ENCODE measurements around the gene DAB1. TPM values are rescaled to one million over a fixed set of nuclear protein-coding genes. Genes with fewer than 3 reads are reported as not detected.
A peak's percentile ranks its signal among the peaks of the same experiment; 100 is the strongest.

DAB1 gene
- total RNA-seq, 1 experiment from 2014 or later = not detected

- no peak for DNase-seq (ENCODE audit: low read depth)
These were observed 4.9 kb downstream of the DAB1 start for GRCh38 chr1:57418971-57419370.

GRCh38 chr1:57411262-57411661 lies 12.6 kb downstream of the DAB1 start:
- peak; percentile 64 for DNase-seq (ENCODE audit: low read depth)

DNA sequence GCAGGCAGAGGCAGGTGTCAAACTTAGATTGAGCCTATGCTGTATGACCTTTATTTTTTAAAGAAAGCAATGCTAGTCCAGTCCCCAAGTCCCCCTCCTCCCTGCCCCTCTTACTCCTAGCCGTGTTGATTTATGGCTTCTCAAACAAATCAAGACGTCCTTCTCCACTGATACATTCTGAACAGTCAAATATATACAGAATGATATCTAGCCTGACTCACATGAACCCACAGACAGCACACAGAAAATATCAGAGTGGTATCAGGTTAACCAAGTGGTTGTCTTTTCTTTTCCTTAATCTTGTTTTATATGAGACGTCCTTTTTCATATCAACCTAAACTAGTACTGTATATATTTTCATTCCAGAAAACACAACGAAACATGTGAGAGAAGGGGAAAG lies 13.4 kb downstream of the DAB1 start:
- DNase-seq (ENCODE audit: low read depth) = no peak

DNA sequence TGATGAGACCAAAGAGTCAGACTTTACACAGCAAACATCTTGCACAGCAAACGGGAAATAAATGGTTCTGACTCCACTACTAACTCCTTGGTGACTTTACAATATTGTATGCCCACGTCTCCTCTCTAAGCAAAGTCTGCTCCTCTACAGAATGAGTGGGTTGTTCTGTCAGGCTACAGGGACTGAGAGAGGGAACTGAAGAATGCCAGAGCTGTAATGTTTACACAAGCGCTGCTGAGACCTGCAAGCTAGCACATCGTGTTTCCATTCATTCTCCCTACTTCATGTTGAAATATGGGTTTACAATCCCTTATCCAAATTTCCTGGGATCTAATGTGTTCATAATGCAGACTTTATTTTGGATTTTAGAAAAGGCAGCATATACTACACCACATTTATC lies 15.9 kb downstream of the DAB1 start:
- DNase-seq (ENCODE audit: low read depth) = no peak

DNA sequence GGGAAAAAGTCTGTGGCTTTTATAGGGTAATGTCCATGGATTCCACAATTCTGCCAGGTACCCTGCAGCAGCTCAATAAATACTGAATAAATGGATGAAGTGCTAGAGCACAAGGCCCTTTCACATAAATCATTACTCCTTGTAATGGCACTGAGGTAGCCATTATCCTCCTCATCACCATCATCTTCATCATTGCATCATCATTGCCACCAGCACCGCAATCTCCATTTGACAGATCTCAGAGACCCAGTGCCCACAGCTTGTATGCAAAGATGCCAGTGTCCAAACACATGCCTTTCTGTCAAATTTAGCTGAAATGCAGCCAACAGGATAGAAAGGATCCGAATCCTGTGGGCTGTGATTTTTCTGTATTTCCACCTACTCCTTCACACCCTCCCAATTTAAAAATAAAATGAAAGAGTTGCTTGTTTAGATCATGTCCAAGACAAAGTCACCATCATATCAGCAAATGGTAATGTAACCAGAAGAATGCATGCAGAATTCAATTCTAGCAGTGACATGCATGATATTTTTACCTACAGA lies 17.4 kb downstream of the DAB1 start:
- DNase-seq (ENCODE audit: low read depth) = no peak

DNA sequence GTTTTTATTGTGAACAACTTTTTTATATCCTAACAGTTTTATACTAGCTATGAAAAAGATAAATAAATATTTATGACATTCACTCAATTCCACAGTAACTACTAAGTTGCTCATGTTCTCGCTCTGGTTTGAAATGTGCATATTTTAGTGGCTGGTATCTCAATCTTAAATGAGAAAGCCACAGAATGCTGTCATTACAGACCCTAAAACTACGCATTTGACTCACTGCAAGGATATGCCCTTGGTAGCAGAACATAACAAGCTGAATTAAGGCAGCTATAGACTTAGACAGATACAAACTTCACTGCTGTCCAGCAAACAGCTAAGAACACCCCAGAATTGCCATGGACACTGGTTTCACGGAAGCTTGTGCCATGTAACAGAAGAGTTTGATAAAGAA lies 19.0 kb downstream of the DAB1 start:
- no peak for DNase-seq (ENCODE audit: low read depth)

DNA sequence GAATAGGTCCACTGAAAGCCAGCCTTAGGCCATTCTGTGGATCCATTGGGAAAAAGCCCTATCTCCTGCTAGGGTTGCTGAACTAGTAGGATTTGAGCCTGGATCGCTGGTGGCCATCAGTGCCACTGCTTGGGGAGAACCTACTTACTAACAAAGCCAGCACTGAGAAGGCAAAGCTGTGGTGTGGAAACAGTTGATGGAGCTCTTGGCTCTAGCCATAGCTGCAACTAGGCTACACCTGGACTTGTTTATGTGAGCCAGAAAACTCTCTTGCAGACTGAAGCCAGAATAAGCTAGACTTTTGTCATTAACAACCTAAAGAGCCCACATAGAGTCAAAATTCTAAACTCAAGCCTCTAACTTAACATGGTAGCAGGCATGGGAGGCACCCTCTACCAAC lies 20.7 kb downstream of the DAB1 start:
- DNase-seq (ENCODE audit: low read depth) = no peak

DNA sequence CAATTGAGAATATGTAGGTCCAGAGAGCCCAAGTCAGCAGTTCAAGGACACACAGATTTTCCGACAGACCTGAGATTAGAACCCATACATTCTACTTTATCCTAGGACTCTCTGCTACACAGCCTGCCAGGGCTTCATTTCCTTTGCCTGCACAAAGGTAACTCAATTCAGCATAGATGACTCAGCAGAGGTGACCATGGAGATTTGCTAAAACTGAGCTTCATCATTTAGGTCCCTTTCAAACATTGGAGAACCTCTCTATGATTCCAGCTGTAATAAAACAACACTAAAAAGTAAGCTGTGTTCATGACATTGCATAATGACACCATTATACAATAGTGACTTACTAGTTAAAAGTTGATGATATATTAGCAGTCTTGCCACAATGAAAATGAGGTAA lies 22.2 kb downstream of the DAB1 start:
- no peak for DNase-seq (ENCODE audit: low read depth)

DNA sequence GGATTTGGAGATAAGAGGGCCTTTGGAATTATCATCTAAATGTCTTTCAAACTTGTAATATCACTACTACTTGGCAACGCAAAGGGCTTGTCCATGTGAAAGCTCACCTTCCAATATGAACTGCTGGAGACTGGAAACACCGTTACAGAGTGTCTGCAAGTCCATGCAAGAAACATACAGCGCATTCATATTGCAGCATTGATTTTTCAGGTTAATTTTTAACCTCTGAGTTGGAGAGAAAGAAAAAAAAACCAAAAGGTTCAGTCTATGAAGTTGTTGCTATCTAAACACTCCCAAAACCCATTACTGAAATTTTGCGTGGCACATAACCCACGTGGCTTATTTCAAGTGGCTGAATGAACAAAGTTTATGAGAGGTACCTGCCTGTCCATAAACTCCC lies 23.8 kb downstream of the DAB1 start:
- DNase-seq (ENCODE audit: low read depth) = no peak

DNA sequence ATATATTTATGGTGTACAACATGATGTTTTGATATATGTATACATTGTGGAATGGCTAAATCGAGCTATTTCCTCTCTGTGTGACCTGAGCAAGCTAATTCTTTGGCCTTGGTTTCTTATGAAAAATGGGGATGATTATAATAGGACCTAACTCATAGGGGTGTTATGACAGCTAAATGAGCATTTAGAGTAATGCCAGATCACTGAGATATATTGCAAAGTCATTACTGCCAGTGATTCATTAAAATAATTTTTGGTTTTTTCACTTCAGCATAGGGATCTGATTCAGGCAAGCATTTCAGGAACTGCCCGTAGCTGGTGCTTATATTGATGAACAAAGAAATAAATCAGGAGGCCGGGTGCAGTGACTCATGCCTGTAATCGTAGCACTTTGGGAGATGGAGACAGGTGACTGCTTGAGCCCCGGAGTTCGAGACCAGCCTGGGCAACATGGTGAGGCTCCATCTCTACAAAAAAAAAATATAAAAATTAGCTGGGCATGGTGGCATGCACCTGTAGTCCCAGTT lies 30.7 kb downstream of the DAB1 start:
- DNase-seq (ENCODE audit: low read depth) = no peak

GRCh38 chr1:57385336-57385735 lies 38.5 kb downstream of the DAB1 start:
- DNase-seq (ENCODE audit: low read depth) = no peak

- no peak for DNase-seq (ENCODE audit: low read depth)
These were observed 39.0 kb downstream of the DAB1 start for GRCh38 chr1:57384901-57385300.

GRCh38 chr1:57384284-57384683 lies 39.6 kb downstream of the DAB1 start:
- no peak for DNase-seq (ENCODE audit: low read depth)

GRCh38 chr1:57381871-57382270 lies 42.0 kb downstream of the DAB1 start:
- no peak for DNase-seq (ENCODE audit: low read depth)

GRCh38 chr1:57381426-57381825 lies 42.4 kb downstream of the DAB1 start:
- no peak for DNase-seq (ENCODE audit: low read depth)

DNA sequence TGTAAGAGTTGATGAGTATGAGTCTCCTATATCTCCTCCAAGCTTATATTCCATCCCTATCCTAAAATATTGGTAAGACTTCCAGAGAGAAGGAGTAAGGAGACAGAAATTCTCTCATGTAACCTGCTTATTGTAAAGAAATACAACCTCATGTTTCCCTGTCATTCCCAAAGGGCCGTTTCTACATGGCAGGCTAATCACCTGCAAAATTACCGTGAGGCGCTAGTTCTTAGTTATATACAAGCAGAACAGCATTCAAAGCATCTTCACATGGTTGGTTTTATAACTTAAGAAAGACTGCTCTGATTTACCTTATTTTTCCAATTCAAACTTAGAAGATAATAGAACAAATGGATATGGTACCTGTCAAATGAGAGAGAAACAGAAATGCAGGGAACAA lies 42.9 kb downstream of the DAB1 start:
- no peak for DNase-seq (ENCODE audit: low read depth)

- DNase-seq (ENCODE audit: low read depth) = no peak
These were observed 45.3 kb downstream of the DAB1 start for GRCh38 chr1:57378534-57378933.

GRCh38 chr1:57377339-57378139 lies 46.3 kb downstream of the DAB1 start:
- DNase-seq (ENCODE audit: low read depth) = no peak

DNA sequence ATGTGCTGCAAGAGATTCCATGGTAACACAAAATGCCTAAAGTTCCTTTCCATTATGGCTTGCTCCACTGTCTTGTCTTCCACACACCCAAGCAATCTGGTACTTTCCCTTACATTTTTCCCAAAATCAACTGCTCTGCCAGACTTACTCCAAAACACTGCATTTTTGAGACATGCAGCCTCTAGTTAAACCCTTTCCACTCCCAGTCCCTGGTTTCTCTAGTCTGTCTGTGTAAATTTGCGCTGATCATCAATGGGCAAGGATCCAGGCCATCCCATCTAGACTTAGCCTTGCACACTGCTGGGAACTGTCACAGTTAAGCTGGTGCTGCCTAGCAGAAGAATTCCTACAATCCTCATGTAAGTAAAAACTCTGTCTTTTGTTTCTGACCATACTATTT lies 47.8 kb downstream of the DAB1 start:
- DNase-seq (ENCODE audit: low read depth) = no peak

GRCh38 chr1:57369889-57370288 lies 54.0 kb downstream of the DAB1 start:
- DNase-seq (ENCODE audit: low read depth) = no peak

DNA sequence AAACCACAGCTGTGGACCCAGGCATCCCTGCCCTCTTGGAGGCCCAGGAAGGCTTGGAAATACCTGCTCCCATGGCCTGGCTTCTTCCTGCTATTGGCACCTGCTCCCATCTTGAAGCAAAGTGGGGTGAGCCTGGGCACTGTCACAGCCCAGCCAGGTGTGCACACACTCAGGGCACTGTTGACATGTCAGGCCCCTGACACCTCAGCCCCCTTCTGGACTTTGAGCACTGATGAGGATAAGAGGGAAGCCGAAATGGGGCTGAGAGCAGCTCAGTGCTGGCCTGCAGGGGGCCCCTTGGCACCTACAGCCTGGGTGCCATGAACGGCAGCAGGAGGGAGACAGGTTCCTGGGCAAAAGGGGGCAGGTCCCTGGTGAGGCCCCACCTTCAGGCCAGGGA lies 55.9 kb downstream of the DAB1 start:
- no peak for DNase-seq (ENCODE audit: low read depth)

DNA sequence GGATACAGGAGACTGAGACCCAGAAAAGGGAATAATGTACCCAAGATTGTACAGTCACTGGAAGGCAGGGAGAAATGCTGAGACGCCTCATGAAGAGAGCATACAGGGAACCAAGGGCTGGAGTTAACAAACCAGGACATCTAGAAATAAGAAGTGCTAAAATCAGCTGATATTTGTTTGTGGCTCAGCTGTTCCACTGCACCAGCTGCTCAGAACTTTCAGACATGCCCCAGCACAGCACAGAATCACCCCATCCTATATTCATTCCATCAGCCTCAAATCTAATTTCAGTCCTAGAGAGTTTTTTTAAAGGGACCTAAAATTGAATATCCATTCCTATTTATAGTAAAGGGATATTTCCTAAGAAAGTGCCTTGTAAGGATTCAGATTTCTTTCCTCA lies 60.2 kb downstream of the DAB1 start:
- no peak for DNase-seq (ENCODE audit: low read depth)

DNA sequence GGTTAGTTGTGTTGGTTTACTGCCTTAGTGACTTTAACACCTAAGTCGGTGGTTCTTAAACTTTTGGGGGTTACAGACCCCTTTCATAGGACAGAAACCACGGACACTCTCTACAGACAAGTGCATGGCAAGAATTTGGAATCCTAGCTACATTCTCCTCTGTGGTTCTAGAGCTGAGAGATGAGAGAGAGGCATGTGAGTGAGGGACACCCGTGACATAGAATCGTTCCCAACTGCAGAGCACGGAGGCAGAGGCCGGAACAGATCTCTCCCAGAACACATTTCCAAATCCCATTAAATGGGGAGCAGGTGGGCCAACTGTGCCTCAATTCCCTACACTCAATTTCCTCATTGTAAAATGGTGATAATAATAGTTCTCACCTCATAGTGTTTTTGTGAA lies 60.7 kb downstream of the DAB1 start:
- no peak for DNase-seq (ENCODE audit: low read depth)
